ENCODE data around the gene DLGAP1.

DNA sequence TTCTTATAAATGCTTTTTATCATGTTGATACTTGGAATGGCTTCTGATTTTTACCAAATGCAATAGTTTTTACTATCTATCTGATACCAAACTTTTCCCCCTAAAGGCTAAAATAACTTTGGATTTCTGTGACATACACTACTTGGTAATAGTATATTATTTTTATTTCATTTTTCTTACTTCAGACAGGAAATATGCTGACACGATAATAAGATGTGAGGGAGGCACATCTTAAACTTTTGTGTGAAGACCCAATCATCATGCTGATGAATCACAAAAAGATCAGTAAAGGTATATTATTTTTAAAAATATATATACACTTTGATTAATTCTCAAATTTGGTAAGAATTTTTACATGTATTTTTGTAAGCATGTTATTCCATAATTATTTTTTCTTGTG lies 882.3 kb downstream of the DLGAP1 start:
- TF ChIP-seq ESRRA (IDR thresholded peaks at IDR 0.05; ENCODE audit: low read length) (no peak), SMARCA5 (IDR thresholded peaks at IDR 0.05) (no peak), MXI1 (IDR thresholded peaks at IDR 0.05; ENCODE audit: low read depth, low read length) (no peak), POLR2A (IDR thresholded peaks at IDR 0.05; ENCODE audit: low read depth, low read length) (no peak), HDAC2 (IDR thresholded peaks at IDR 0.05) (no peak), STAT1 (conservative IDR thresholded peaks at IDR 0.05) (no peak)
- TF ChIP-seq, protein P1, sequence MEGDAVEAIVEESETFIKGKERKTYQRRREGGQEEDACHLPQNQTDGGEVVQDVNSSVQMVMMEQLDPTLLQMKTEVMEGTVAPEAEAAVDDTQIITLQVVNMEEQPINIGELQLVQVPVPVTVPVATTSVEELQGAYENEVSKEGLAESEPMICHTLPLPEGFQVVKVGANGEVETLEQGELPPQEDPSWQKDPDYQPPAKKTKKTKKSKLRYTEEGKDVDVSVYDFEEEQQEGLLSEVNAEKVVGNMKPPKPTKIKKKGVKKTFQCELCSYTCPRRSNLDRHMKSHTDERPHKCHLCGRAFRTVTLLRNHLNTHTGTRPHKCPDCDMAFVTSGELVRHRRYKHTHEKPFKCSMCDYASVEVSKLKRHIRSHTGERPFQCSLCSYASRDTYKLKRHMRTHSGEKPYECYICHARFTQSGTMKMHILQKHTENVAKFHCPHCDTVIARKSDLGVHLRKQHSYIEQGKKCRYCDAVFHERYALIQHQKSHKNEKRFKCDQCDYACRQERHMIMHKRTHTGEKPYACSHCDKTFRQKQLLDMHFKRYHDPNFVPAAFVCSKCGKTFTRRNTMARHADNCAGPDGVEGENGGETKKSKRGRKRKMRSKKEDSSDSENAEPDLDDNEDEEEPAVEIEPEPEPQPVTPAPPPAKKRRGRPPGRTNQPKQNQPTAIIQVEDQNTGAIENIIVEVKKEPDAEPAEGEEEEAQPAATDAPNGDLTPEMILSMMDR (IDR thresholded peaks at IDR 0.05 in 2 of 3, conservative IDR thresholded peaks at IDR 0.05 in 1 of 3; ENCODE audit: control insufficient read depth in 2 of 3, extremely low read depth in 1 of 3, insufficient read depth in 1 of 3, low read depth in 3 of 3, low read length in 3 of 3), result no peak
- TF ChIP-seq, protein P2, sequence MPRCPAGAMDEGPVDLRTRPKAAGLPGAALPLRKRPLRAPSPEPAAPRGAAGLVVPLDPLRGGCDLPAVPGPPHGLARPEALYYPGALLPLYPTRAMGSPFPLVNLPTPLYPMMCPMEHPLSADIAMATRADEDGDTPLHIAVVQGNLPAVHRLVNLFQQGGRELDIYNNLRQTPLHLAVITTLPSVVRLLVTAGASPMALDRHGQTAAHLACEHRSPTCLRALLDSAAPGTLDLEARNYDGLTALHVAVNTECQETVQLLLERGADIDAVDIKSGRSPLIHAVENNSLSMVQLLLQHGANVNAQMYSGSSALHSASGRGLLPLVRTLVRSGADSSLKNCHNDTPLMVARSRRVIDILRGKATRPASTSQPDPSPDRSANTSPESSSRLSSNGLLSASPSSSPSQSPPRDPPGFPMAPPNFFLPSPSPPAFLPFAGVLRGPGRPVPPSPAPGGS (IDR thresholded peaks at IDR 0.05; ENCODE audit: borderline replicate concordance, insufficient read depth, low read depth, low read length, poor library complexity, severe bottlenecking), result no peak
